K562 (cell line): Measurements from ENCODE around the gene SLC39A9. TPM values are rescaled to one million over a fixed set of nuclear protein-coding genes. Genes with fewer than 3 reads are reported as not detected.

ENCODE experiments used
- ATAC-seq: fragments of 200-7000 bp; cut with Tn5 transposase; 3 replicates; pipeline ENCODE4 v1.9.1; 2020; ENCODE audit warnings: moderate library complexity
- BruUV-seq: library from RNA; stranded (reverse); fragments of 400-500 nt; replicated peaks from 2 replicates; lab custom pipeline; 2021; lab: Mats Ljungman, UMichigan
- CTCF ChIA-PET: fragments of 300-600 bp; formaldehyde crosslinking; extraction: SDS; loops from one replicate; lab custom pipeline; 2021; ENCODE audit warnings: low intra/inter-chr PET ratio; lab: Yijun Ruan, JAX
- POLR2A ChIA-PET: fragments of 300-600, 350-650 bp; sonication (Branson Sonifier 250); formaldehyde crosslinking; extraction: SDS; loops from one replicate; lab custom pipeline; 2021; ENCODE audit warnings: antibody characterized with exemption, inconsistent platforms; lab: Yijun Ruan, JAX
- DNase-seq, 4 experiments: peaks; one replicate each; pipeline versions ENCODE4 v3.0.0 to v3.0.0-alpha.2; 2011 to 2018; ENCODE audit warnings: low spot score in 3 of 4, mixed read lengths in 3 of 4; ENCODE audit errors: extremely low read depth in 1 of 4
- FAIRE-seq: peaks from 2 replicates; lab custom pipeline; 2011; peaks lifted over from hg19 to GRCh38; lab: Jason Lieb, UNC
- H2AFZ ChIP-seq: 2 replicates; pipeline ENCODE4 v1.6.0; 2011; ENCODE audit warnings: low read depth, low read length, control low read depth, inconsistent platforms
- H3K27ac ChIP-seq: fragments of 200-600 bp; 3 replicates; pipeline ENCODE4 v1.8.0; 2011; ENCODE audit warnings: low read depth, mild to moderate bottlenecking, control low read depth, inconsistent platforms, low read length, moderate library complexity, mixed read lengths; ENCODE audit errors: extremely low read depth
- H3K27me3 ChIP-seq, 2 experiments: fragments of 300-600 bp in 1 of 2; 2 replicates in 1 of 2; 3 replicates in 1 of 2; pipeline versions ENCODE4 v1.6.0 to v1.8.0; 2011; ENCODE audit warnings: inconsistent platforms in 2 of 2, low read length in 2 of 2, mild to moderate bottlenecking in 1 of 2, mixed read lengths in 1 of 2, moderate library complexity in 1 of 2; ENCODE audit not compliant: control insufficient read depth in 2 of 2, insufficient read depth in 2 of 2
- H3K36me3 ChIP-seq: fragments of 300-600 bp; 3 replicates; pipeline ENCODE4 v1.8.0; 2011; ENCODE audit warnings: mild to moderate bottlenecking, low read length, inconsistent platforms; ENCODE audit not compliant: control insufficient read depth, insufficient read depth
- H3K4me1 ChIP-seq, 2 experiments: fragments of 200-600 bp in 1 of 2; replicated peaks in 1 of 2; 2 replicates in 1 of 2; 3 replicates in 1 of 2; pipeline versions ENCODE4 v1.5.1 to v1.8.0; 2011; ENCODE audit warnings: inconsistent platforms in 2 of 2, low read length in 2 of 2, mild to moderate bottlenecking in 1 of 2, mixed read lengths in 1 of 2, moderate library complexity in 1 of 2; ENCODE audit not compliant: control insufficient read depth in 2 of 2, insufficient read depth in 2 of 2
- H3K4me2 ChIP-seq: 2 replicates; pipeline ENCODE4 v1.6.1; 2011; ENCODE audit warnings: low read length, control low read depth, inconsistent platforms, mixed read lengths; ENCODE audit not compliant: insufficient read depth
- H3K4me3 ChIP-seq: fragments of 200-600 bp; sonication (generic), shearing (Covaris generic); 2 replicates; pipeline ENCODE4 v1.5.1; 2016; ENCODE audit warnings: control low read depth, inconsistent platforms
- H3K79me2 ChIP-seq: fragments of 200-600 bp; 3 replicates; pipeline ENCODE4 v1.8.0; 2011; ENCODE audit warnings: low read length, inconsistent platforms; ENCODE audit not compliant: control insufficient read depth, insufficient read depth
- H3K9ac ChIP-seq, 2 experiments: 2 replicates each; pipeline versions ENCODE4 v1.6.0 to v1.6.1; 2011; ENCODE audit warnings: low read depth in 2 of 2, low read length in 2 of 2, control low read depth in 1 of 2, inconsistent platforms in 1 of 2, mild to moderate bottlenecking in 1 of 2, mixed read lengths in 1 of 2; ENCODE audit not compliant: insufficient read depth in 1 of 2
- H3K9me1 ChIP-seq: one replicate; pipeline ENCODE4 v1.6.0; 2011; ENCODE audit warnings: inconsistent platforms, mild to moderate bottlenecking, low read length, moderate library complexity; ENCODE audit not compliant: control insufficient read depth, insufficient read depth
- H3K9me3 ChIP-seq: replicated peaks from 2 replicates; pipeline ENCODE4 v1.5.1; 2011; ENCODE audit warnings: low read depth, low read length, inconsistent platforms; ENCODE audit not compliant: control insufficient read depth, insufficient read depth
- H4K20me1 ChIP-seq: replicated peaks from 2 replicates; pipeline ENCODE4 v1.6.1; 2011; ENCODE audit warnings: low read length, inconsistent platforms, mixed read lengths; ENCODE audit not compliant: control insufficient read depth, insufficient read depth
- MIER1 ChIP-seq: fragments of 450-650 bp; IDR thresholded peaks from 2 replicates; pipeline ENCODE4 v1.6.1; 2016; ENCODE audit warnings: antibody characterized with exemption, mild to moderate bottlenecking, low read depth
- NFE2 ChIP-seq: IDR thresholded peaks from 2 replicates; pipeline ENCODE4 v1.6.1; 2014; ENCODE audit warnings: antibody characterized with exemption, low read depth
- TAF9B ChIP-seq: fragments of 450-650 bp; IDR thresholded peaks from 2 replicates; pipeline ENCODE4 v1.6.1; 2018; ENCODE audit warnings: mild to moderate bottlenecking; ENCODE audit not compliant: partially characterized antibody
- UBTF ChIP-seq, 2 experiments: IDR thresholded peaks; 2 replicates each; pipeline ENCODE4 v1.6.1; 2012; ENCODE audit warnings: improper control_type of control experiment in 2 of 2, low read depth in 2 of 2, low read length in 2 of 2, borderline replicate concordance in 1 of 2
- USF1 ChIP-seq: sonication (generic); formaldehyde crosslinking; IDR thresholded peaks from 2 replicates; pipeline ENCODE4 v1.9.0; 2022; ENCODE audit warnings: mild to moderate bottlenecking, missing genetic modification reagents
- ZNF277 ChIP-seq: fragments of 250-450 bp; sonication (Bioruptor Pico); IDR thresholded peaks from 2 replicates; pipeline ENCODE4 v1.8.0; 2022; ENCODE audit warnings: inconsistent platforms, mild to moderate bottlenecking, moderate library complexity, borderline replicate concordance
- ZNF830 ChIP-seq: fragments of 250-450 bp; sonication (Bioruptor Pico); IDR thresholded peaks from 2 replicates; pipeline ENCODE4 v1.5.0; 2021; ENCODE audit warnings: mild to moderate bottlenecking
- WGBS: fragments of 100-300 bp; shearing (Covaris generic); methylation state at CpG from one replicate; pipeline ENCODE4 v1.1.6; 2016; ENCODE audit warnings: low coverage, mixed read lengths; ENCODE audit not compliant: insufficient coverage; ENCODE audit errors: missing lambda C conversion rate; 5-methylcytosine and 5-hydroxymethylcytosine counted together
- in situ Hi-C: fragments of 300-500 bp; cut with MboI; formaldehyde crosslinking; loops from 4 replicates; pipeline ENCODE4 v1.15.0; 2018; ENCODE audit warnings: inconsistent platforms, mixed read lengths
- intact Hi-C: fragments of 100-400 bp; cut with micrococcal nuclease; formaldehyde crosslinking; loops from 2 replicates; pipeline ENCODE4 v1.14.2; 2022
- polyA plus RNA-seq, 8 experiments: library from polyadenylated mRNA; depleted of rRNA in 4 of 8; stranded (reverse) in 5 of 8; unstranded in 3 of 8; fragments of >200 nt; fragmentation: Nextera tagmentation in 2 of 8; fragmentation: Illumina TruSeq in 1 of 8; extraction: Ambion mirVana in 2 of 8; extraction: Trizol in 1 of 8; gene quantifications; 2 replicates each; pipeline versions ENCODE4 v1.2.1 to v1.2.3, GENCODE V29; 2011 to 2014; ENCODE audit warnings: inconsistent platforms in 1 of 8, missing spikeins in 1 of 8
- total RNA-seq, 7 experiments: library from RNA; depleted of rRNA in 6 of 7; stranded (reverse); fragments of >200 nt in 6 of 7; fragmentation: Illumina TruSeq in 2 of 7; extraction: Trizol in 2 of 7; gene quantifications; 2 replicates each; pipeline versions ENCODE4 v1.2.1 to v1.2.3, GENCODE V29; 2011 to 2021; ENCODE audit warnings: low replicate concordance in 1 of 7

The SLC39A9 gene
- total and polyA plus RNA-seq, 9 of the 15 experiments (the other 6 are each of a cell fraction or from before 2014, with no cell fraction given), result 18.4 to 66.0 (median 32.5) TPM

DNA sequence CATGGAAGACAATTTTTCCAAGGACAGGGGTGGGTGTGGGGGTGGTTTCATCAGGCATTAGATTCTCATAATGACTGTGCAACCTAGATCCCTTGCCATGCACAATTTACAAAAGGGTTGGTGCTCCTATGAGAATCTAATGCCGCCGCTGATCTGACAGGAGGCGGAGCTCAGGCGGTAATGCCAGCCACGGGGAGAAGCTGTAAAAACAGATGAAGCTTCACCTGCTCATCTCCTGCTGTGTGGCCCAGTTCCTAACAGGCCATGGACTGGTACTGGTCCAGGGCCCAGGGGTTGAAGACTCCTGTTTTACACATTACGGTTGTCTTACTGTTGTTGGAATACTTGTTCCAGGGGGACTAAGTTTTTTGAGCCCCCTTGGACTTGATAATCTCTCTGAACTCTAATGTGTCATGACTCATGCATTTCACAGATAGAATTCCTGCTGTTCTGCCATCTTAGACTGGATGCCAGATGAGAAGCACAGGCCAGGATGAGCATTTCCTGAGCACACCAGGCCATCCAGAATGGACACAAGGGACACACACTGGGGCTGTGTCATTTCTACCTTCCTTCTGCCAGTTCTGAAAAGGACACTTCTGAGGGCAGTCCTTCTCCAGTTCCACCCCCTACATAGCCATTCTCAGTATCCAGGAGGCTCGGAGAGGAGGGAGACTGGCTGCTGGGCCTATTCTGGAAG lies 91.9 kb downstream of the SLC39A9 start:
- no peaks in the 10 kb centered on the region for H3K9me3 ChIP-seq
- DNase-seq (no peak), FAIRE-seq (no peak), ATAC-seq (no peak)
- H3K27me3 ChIP-seq, result peaks cover 0 to 12% of the 10 kb centered on the region in 2 experiments; a peak in 4 of 5 replicates
- ChIA-PET POLR2A (no interaction called here), CTCF (no interaction called here)
- no peak overlapping the region for H3K4me2 ChIP-seq
- TF ChIP-seq USF1 (CRISPR knock-in tag), result no peak
- no peak for TF ChIP-seq ZNF830 (CRISPR knock-in tag)
- no peak for TF ChIP-seq NFE2
- TF ChIP-seq ZNF277 (CRISPR knock-in tag), result no peak
- no peak for TF ChIP-seq MIER1
- TF ChIP-seq UBTF (IDR thresholded peaks at IDR 0.05; ENCODE audit: borderline replicate concordance in 1 of 2, low read depth in 2 of 2, low read length in 2 of 2), result no peak
- TF ChIP-seq TAF9B, result no peak
- in situ Hi-C loops (no loop called here), intact Hi-C loops (no loop called here)
- no peak overlapping the region for H3K4me3 ChIP-seq
- no peaks in the 10 kb centered on the region for H3K36me3 ChIP-seq
- no peak overlapping the region for H2AFZ ChIP-seq
- 1% methylated on average over 7 of the region's 7 CpGs for WGBS
- H3K79me2 ChIP-seq, result no peaks in the 10 kb centered on the region
- no peaks in the 10 kb centered on the region for H4K20me1 ChIP-seq
- H3K9me1 ChIP-seq, result no peaks in the 10 kb centered on the region
- no peak overlapping the region for H3K27ac ChIP-seq
- no peak overlapping the region for H3K9ac ChIP-seq
- no peaks in the 10 kb centered on the region for H3K4me1 ChIP-seq
- BruUV-seq, result no TSS peak
